ENCODE data around the gene HTRA3.

Gene HTRA3

GRCh38 chr4:8280876-8281440 is 11.4 kb downstream of the HTRA3 start:
- DNase-seq (ENCODE audit: low read depth), result no peak

- no peak for DNase-seq (ENCODE audit: low read depth)
Measured at GRCh38 chr4:8281519-8282133, 12.1 kb downstream of the HTRA3 start.

- no peak for DNase-seq (ENCODE audit: low read depth)
Measured at GRCh38 chr4:8282134-8282641, 12.6 kb downstream of the HTRA3 start.

GRCh38 chr4:8282742-8283141 is 13.2 kb downstream of the HTRA3 start:
- DNase-seq (ENCODE audit: low read depth), result no peak

GRCh38 chr4:8283161-8283560 is 13.6 kb downstream of the HTRA3 start:
- no peak for DNase-seq (ENCODE audit: low read depth)

- no peak for DNase-seq (ENCODE audit: low read depth)
Measured at GRCh38 chr4:8283631-8284121, 14.1 kb downstream of the HTRA3 start.

- DNase-seq (ENCODE audit: low read depth), result no peak
Measured at GRCh38 chr4:8284391-8284790, 14.8 kb downstream of the HTRA3 start.

- no peak for DNase-seq (ENCODE audit: low read depth)
Measured at GRCh38 chr4:8285143-8285975, 15.8 kb downstream of the HTRA3 start.

GRCh38 chr4:8285976-8286718 is 16.6 kb downstream of the HTRA3 start:
- DNase-seq (ENCODE audit: low read depth), result no peak

- no peak for DNase-seq (ENCODE audit: low read depth)
Measured at GRCh38 chr4:8286719-8287342, 17.3 kb downstream of the HTRA3 start.

GRCh38 chr4:8287343-8288280 is 18.1 kb downstream of the HTRA3 start:
- DNase-seq (ENCODE audit: low read depth), result no peak

- DNase-seq (ENCODE audit: low read depth), result no peak
Measured at GRCh38 chr4:8289151-8289750, 19.7 kb downstream of the HTRA3 start.

GRCh38 chr4:8289956-8290700 is 20.6 kb downstream of the HTRA3 start:
- no peak for DNase-seq (ENCODE audit: low read depth)

GRCh38 chr4:8290701-8290970 is 21.1 kb downstream of the HTRA3 start:
- no peak for DNase-seq (ENCODE audit: low read depth)

- DNase-seq (ENCODE audit: low read depth), result no peak
Measured at GRCh38 chr4:8291036-8291682, 21.6 kb downstream of the HTRA3 start.

- DNase-seq (ENCODE audit: low read depth), result no peak
Measured at GRCh38 chr4:8291701-8292477, 22.3 kb downstream of the HTRA3 start.

GRCh38 chr4:8292478-8293107 is 23.0 kb downstream of the HTRA3 start:
- DNase-seq (ENCODE audit: low read depth), result no peak

Measured in HS-5 (cell line).